Activated CD4-positive, alpha-beta memory T cell treated with anti-CD3 and anti-CD28 coated beads, Interleukin-2, amount 10 ng/mL, durations not matched to agents 7 days and 5 days (primary cell): ENCODE results near the gene TAB2. TPM values are rescaled to one million over a fixed set of nuclear protein-coding genes. Genes with fewer than 3 reads are reported as not detected.

Experiments
- CTCF ChIA-PET: fragments of 350-600 bp; sonication (Branson Sonifier 250); formaldehyde crosslinking; loops from one replicate; lab custom pipeline; 2021; ENCODE audit warnings: antibody characterized with exemption, inconsistent platforms; lab: Charles Lee
- POLR2A ChIA-PET: fragments of 350-600 bp; sonication (Branson Sonifier 250); formaldehyde crosslinking; loops from one replicate; lab custom pipeline; 2021; ENCODE audit warnings: antibody characterized with exemption; lab: Charles Lee
- DNase-seq: peaks from one replicate; pipeline ENCODE4 v3.0.0-alpha.2; 2020
- H3K27ac Mint-ChIP-seq: one replicate; pipeline ENCODE4 v1.8.0; 2021; ENCODE audit warnings: mild to moderate bottlenecking, mixed read lengths
- H3K27me3 Mint-ChIP-seq: one replicate; pipeline ENCODE4 v1.8.0; 2021; ENCODE audit warnings: mixed read lengths
- H3K36me3 Mint-ChIP-seq: one replicate; pipeline ENCODE4 v1.8.0; 2021; ENCODE audit warnings: low read depth, mixed read lengths
- H3K4me1 Mint-ChIP-seq: one replicate; pipeline ENCODE4 v1.8.0; 2021; ENCODE audit warnings: mixed read lengths
- H3K4me3 Mint-ChIP-seq: one replicate; pipeline ENCODE4 v1.8.0; 2021; ENCODE audit warnings: mild to moderate bottlenecking, mixed read lengths
- H3K9me3 Mint-ChIP-seq: one replicate; pipeline ENCODE4 v1.8.0; 2021; ENCODE audit warnings: mixed read lengths
- total RNA-seq, 2 experiments: library from RNA; stranded (reverse); gene quantifications; one replicate each; pipeline ENCODE4 v1.2.3, GENCODE V29; 2021

TAB2 gene
- total RNA-seq, 2 experiments from 2014 or later, result 169 to 170 TPM

DNA sequence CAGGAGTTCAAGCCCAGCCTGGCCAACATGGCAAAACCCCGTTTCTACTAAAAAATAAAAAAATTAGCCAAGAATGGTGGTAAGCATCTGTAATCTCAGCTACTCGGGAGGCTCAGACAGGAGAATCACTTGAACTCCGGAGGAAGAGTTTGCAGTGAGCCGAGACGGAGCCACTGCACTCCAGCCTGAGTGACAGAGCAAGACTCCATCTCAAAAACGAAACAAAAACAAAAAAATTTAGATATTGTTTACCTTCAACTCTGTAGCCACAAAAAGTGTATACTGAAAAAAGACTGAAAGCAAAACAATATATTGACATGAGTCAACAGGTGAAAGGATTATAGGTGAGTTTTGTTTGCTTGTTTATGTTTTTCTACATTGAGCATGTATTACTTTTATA lies 30.6 kb upstream of the TAB2 start:
- Mint-ChIP-seq H3K27ac (no peak overlapping the region), H3K9me3 (peaks cover 3% of the 10 kb centered on the region), H3K27me3 (no peaks in the 10 kb centered on the region), H3K4me3 (no peak overlapping the region), H3K36me3 (peaks cover 4% of the 10 kb centered on the region), H3K4me1 (peaks cover 29% of the 10 kb centered on the region)
- POLR2A ChIA-PET, result interaction anchor here (0.7 to 1.0 kb wide), 3 partner anchors 15 to 139 kb away, joined by 3 read pairs; partner anchors contain the start of gene TAB2
- CTCF ChIA-PET, result no interaction called here
- DNase-seq, result no peak

DNA sequence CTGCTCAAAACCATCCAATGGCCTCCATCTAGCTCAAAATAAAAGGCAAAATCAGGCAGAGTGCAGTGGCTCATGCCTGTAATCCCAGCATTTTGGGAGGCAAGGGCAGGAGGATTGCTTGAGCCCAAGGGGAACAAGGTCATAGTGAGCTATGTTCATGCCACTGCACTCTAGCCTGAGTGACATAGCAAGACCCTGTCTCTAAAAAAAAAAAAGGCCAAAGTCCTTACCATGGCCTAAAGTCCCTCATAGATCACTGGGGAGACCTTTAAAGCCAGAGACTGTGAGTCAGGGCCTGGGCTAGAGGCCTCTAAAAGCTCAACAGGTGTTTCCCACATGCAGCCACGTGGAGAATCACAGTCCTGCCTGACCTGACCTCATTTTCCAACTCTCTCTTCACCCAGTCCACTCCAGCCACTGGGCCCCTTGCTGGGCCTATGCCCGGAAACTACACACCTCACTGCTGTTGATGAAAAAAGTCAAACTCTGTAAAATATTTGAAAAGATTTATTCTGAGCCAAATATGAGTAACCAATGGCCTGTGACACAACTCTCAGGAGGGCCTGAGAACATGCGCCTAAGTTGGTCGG lies 28.2 kb upstream of the TAB2 start:
- POLR2A ChIA-PET, result no interaction called here

DNA sequence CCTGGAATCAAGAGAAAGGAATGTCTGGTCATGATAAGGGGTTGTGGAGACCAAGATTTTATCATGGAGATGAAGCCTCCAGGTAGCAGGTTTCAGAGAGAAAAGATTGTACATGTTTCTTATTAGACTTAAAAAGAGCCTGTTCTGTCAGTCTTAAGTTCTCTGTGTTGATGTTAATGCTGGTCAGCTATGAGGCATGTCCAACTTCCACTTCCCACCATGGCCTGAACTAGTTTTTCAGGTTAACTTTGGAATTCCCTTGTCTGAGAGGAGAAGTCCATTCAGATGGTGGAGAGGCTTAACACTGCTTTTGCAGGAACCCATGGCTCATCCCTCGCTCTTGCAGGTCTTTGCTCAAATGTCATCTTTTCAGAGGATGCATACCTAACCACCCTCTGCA lies 27.5 kb upstream of the TAB2 start:
- ChIA-PET CTCF (no interaction called here), POLR2A (no interaction called here)
- DNase-seq, result no peak
- Mint-ChIP-seq H3K27me3 (peaks cover 4% of the 10 kb centered on the region), H3K4me3 (no peak overlapping the region), H3K4me1 (peaks cover 17% of the 10 kb centered on the region), H3K27ac (no peak overlapping the region), H3K36me3 (peaks cover 7% of the 10 kb centered on the region), H3K9me3 (peaks cover 3% of the 10 kb centered on the region)

More for the DNA sequence above, 28.2 kb upstream of the TAB2 start:
- H3K27ac Mint-ChIP-seq, result no peak overlapping the region
- H3K27me3 Mint-ChIP-seq, result peaks cover 1% of the 10 kb centered on the region
- DNase-seq, result no peak
- peaks cover 4% of the 10 kb centered on the region for H3K36me3 Mint-ChIP-seq
- H3K9me3 Mint-ChIP-seq, result peaks cover 3% of the 10 kb centered on the region
- CTCF ChIA-PET, result interaction anchor here (0.7 kb wide), 1 partner anchor 10 kb away, joined by 3 read pairs; no protein-coding TSS in a partner anchor
- H3K4me1 Mint-ChIP-seq, result peaks cover 23% of the 10 kb centered on the region
- no peak overlapping the region for H3K4me3 Mint-ChIP-seq

DNA sequence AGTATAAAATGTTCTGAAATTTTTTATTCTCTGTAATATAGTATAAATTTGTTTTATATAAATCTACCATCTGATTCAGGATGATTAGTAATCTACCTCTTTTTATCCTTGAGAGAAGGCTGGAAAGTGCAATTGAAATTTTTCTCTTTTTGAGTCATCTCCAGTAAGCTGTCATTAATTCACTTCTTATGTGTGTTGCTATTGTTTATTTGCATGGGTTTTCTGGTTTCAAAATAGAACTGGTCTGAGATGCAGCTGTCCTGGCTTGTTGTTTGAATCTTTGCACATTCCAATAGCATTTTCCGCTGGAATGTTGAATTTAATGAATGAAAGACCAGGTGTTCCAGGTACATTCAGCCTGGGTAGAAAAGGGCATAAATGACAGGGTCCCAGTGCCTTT lies 24.3 kb upstream of the TAB2 start:
- Mint-ChIP-seq H3K27ac (no peak overlapping the region), H3K4me1 (peaks cover 3% of the 10 kb centered on the region), H3K9me3 (peaks cover 7% of the 10 kb centered on the region), H3K27me3 (peaks cover 4% of the 10 kb centered on the region), H3K4me3 (no peak overlapping the region), H3K36me3 (peaks cover 7% of the 10 kb centered on the region)
- no peak for DNase-seq
- POLR2A ChIA-PET, result interaction anchor here (1.0 kb wide), 1 partner anchor 23 kb away, joined by 4 read pairs; no protein-coding TSS in a partner anchor
- CTCF ChIA-PET, result no interaction called here

DNA sequence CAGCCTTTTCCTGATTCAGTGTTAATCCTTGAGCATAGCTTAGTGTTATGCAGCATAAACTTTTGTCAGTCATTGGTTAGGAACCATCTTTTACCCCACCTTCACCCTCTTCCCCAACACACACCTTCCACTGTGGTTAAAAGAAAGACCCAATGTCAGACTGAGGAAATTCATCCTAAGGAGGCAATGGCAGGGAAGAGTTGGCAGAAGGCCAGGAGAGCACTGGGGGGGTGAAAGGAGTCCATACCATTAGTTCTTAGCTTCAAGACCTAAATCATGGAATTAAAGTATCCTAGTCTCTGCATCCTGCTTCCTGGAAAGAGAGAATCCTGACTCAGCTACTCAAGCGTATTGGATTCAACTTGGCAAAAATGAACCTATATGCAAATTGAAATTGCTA lies 16.9 kb upstream of the TAB2 start:
- no peaks in the 10 kb centered on the region for H3K4me1 Mint-ChIP-seq
- no peaks in the 10 kb centered on the region for H3K27me3 Mint-ChIP-seq
- H3K36me3 Mint-ChIP-seq, result peaks cover 4% of the 10 kb centered on the region
- CTCF ChIA-PET, result no interaction called here
- H3K27ac Mint-ChIP-seq, result no peak overlapping the region
- no peaks in the 10 kb centered on the region for H3K9me3 Mint-ChIP-seq
- POLR2A ChIA-PET, result interaction anchor here (0.8 to 1.2 kb wide), 3 partner anchors 16 to 87 kb away, joined by 3 read pairs; no protein-coding TSS in a partner anchor
- no peak overlapping the region for H3K4me3 Mint-ChIP-seq
- no peak for DNase-seq

DNA sequence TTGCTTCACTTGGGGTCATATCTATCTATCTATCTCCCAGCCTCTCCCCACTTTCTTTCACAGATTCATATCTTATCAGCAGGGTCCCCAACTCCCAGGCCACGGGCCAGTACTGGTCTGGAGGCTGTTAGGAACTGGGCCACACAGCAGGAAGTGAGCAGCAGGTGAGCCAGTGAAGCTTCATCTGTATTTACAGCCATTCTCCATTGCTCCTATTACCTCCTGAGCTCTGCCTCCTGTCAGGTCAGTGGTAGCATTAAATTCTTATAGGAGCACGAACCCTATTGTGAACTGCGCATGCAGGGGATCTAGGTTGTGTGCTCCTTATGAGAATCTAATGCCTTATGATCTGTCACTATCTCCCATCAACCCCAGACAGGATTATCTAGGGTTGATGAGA lies 14.8 kb upstream of the TAB2 start:
- Mint-ChIP-seq H3K4me1 (no peaks in the 10 kb centered on the region), H3K27ac (no peak overlapping the region), H3K4me3 (no peak overlapping the region), H3K9me3 (peaks cover 5% of the 10 kb centered on the region), H3K36me3 (peaks cover 5% of the 10 kb centered on the region), H3K27me3 (no peaks in the 10 kb centered on the region)
- POLR2A ChIA-PET, result no interaction called here
- CTCF ChIA-PET, result no interaction called here
- DNase-seq, result no peak

DNA sequence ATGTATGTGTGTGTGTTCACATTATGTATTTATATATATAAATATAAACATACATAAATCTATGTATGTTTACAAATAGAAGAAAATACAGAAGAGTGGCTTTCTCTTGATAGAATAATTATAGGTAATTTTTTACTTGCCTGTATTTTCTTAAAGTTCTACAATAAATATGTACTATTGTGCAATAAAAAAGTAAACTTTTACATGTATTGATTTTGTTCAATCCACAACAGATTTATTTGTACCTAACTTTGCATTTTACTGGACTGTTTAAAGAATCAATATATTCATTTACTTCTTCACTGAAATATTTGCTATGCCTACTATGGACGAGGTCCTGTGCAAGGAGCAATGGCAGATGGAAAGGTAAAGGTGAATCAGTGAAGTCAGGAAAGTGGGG lies 14.0 kb upstream of the TAB2 start:
- no peak for DNase-seq
- H3K4me1 Mint-ChIP-seq, result no peaks in the 10 kb centered on the region
- H3K4me3 Mint-ChIP-seq, result no peak overlapping the region
- H3K27me3 Mint-ChIP-seq, result no peaks in the 10 kb centered on the region
- ChIA-PET CTCF (no interaction called here), POLR2A (no interaction called here)
- H3K36me3 Mint-ChIP-seq, result peaks cover 6% of the 10 kb centered on the region
- H3K9me3 Mint-ChIP-seq, result peaks cover 6% of the 10 kb centered on the region
- H3K27ac Mint-ChIP-seq, result no peak overlapping the region

DNA sequence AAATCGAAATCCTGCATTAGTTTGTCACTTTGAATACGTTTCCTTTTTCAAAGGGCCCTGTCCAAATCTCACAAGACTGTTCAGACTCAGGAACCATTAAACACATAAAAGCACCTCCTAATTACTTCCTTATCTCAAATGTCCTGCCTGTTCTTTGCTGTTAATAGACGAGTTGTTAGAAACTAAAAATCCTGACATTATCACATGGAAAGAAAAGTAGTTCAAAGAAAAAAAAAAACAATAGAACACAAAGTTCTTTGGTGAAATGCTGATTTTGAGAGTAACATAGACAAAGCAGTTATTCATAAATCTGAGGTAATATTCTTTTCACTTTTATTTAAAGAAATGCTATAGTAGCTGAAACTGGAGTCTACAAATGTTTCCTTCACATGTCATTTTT lies 12.1 kb upstream of the TAB2 start:
- no peaks in the 10 kb centered on the region for H3K4me1 Mint-ChIP-seq
- POLR2A ChIA-PET, result no interaction called here
- H3K27ac Mint-ChIP-seq, result no peak overlapping the region
- H3K9me3 Mint-ChIP-seq, result peaks cover 6% of the 10 kb centered on the region
- no peaks in the 10 kb centered on the region for H3K27me3 Mint-ChIP-seq
- no peak for DNase-seq
- H3K4me3 Mint-ChIP-seq, result no peak overlapping the region
- H3K36me3 Mint-ChIP-seq, result peaks cover 11% of the 10 kb centered on the region
- CTCF ChIA-PET, result interaction anchor here (0.7 kb wide), 1 partner anchor 151 kb away, joined by 4 read pairs; no protein-coding TSS in a partner anchor

DNA sequence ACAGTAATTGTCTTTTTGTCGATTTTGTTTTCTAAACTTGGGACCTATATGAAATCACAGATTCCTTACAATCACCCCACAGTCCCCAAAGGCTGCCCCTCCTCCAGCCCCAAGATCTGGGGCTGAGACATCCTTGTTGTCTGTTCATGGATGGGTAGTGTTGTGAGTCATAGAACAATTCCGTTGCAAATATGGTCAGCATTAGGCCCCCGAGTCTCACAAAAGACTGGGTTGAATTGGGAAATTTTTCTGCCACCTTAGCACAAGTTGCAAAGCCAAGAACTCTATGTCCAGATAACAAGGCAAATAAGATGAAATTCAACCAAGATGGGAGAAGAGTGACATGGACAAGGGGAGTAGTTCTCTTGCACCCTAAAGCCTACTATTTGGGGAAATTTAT lies 10.5 kb upstream of the TAB2 start:
- Mint-ChIP-seq H3K27me3 (peaks cover 2% of the 10 kb centered on the region), H3K27ac (no peak overlapping the region), H3K4me3 (no peak overlapping the region), H3K36me3 (peaks cover 15% of the 10 kb centered on the region), H3K9me3 (peaks cover 6% of the 10 kb centered on the region), H3K4me1 (no peaks in the 10 kb centered on the region)
- CTCF ChIA-PET, result no interaction called here
- no peak for DNase-seq
- POLR2A ChIA-PET, result no interaction called here

DNA sequence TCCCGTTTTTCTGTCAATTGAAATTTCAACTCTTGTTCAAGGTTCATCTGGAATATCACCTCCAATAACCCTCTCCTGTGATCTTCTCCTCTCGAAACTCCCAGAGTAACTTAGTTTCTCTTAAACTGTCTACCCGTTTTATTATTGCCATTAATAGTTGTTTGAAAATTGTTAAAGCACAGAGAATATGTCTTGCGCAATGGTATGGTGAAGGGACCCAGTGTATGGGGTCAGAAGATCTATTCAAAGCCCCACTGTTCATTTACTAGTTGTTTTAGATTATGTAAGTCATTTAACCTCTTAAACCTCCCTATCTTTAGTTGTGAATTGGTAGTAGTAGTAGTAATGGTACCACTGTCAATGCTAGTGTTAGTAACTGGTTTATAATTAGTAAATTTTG lies 6.2 kb upstream of the TAB2 start:
- POLR2A ChIA-PET, result no interaction called here
- DNase-seq, result no peak
- CTCF ChIA-PET, result no interaction called here
- Mint-ChIP-seq H3K4me1 (peaks cover 14% of the 10 kb centered on the region), H3K27ac (no peak overlapping the region), H3K27me3 (peaks cover 2% of the 10 kb centered on the region), H3K9me3 (peaks cover 9% of the 10 kb centered on the region), H3K36me3 (peaks cover 22% of the 10 kb centered on the region), H3K4me3 (no peak overlapping the region)

DNA sequence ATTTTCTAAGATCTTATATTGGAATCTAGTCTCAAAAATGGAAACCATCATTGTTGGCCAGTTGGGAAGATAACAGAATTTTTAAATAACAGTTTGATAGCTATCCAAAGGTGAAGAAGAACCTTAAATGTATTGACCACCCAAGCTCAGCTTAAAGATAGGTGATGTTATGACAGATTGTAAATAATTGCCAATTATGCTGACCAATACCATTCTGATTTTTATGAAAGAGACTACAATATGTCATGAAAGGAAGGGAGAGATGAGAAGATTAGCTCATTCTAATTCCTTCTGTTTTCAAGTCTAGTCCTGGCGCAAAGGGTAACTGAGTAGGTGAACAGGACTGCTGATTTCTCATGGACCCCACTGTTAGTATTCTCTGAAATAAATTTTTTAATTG lies 5.7 kb upstream of the TAB2 start:
- DNase-seq, result no peak
- ChIA-PET CTCF (no interaction called here), POLR2A (no interaction called here)
- Mint-ChIP-seq H3K4me1 (peaks cover 14% of the 10 kb centered on the region), H3K27ac (no peak overlapping the region), H3K9me3 (peaks cover 9% of the 10 kb centered on the region), H3K27me3 (peaks cover 2% of the 10 kb centered on the region), H3K4me3 (no peak overlapping the region), H3K36me3 (peaks cover 22% of the 10 kb centered on the region)

DNA sequence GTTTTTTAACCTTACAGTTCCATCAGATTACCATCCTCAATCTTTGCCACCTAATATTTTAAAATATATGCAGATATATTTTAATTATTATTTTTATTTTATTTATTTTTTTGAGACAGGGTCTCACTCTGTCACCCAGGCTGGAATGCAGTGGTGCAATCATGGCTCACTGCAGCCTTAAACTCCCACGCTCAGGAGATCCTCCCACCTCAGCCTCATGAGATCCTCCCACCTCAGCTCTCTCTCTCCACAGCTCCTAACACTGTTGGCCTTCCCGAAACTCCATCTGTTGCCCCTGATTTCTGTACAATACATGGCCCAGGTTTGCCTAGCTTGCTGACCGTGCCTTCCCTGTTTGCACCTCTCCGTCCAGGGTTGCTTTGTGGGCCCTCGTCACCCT lies 4.4 kb upstream of the TAB2 start:
- Mint-ChIP-seq H3K27me3 (peaks cover 2% of the 10 kb centered on the region), H3K36me3 (peaks cover 20% of the 10 kb centered on the region), H3K27ac (no peak overlapping the region), H3K4me1 (peaks cover 14% of the 10 kb centered on the region), H3K4me3 (no peak overlapping the region), H3K9me3 (peaks cover 3% of the 10 kb centered on the region)
- DNase-seq, result no peak
- ChIA-PET CTCF (no interaction called here), POLR2A (interaction anchor here (1.2 kb wide), 1 partner anchor 232 kb away, joined by 3 read pairs; no protein-coding TSS in a partner anchor)

DNA sequence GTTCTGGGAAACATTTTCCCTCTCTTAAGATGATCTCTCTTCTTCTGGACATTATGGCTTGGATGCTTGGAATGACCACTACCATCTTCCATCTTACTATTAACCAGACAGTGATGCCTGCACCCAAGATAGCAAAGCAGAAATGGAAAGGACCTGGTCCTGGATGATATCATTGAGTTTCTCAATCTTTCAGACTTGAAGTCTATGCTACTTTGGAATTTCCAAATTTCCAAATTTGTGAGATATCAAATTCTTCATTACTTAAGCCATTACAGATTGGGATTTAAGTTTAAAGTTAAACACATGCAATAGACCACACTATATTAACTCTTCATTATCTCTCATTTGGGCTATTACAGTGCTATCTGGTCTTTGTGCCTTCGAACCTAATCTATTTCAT lies 3.7 kb upstream of the TAB2 start:
- POLR2A ChIA-PET, result interaction anchor here (0.8 to 1.2 kb wide), 2 partner anchors 55 to 231 kb away, joined by 3 to 4 read pairs; no protein-coding TSS in a partner anchor
- no peak for DNase-seq
- Mint-ChIP-seq H3K27me3 (peaks cover 2% of the 10 kb centered on the region), H3K27ac (no peak overlapping the region), H3K4me3 (no peak overlapping the region), H3K9me3 (peaks cover 3% of the 10 kb centered on the region), H3K36me3 (peaks cover 21% of the 10 kb centered on the region), H3K4me1 (peaks cover 14% of the 10 kb centered on the region)
- CTCF ChIA-PET, result no interaction called here
